CD4-positive, alpha-beta memory T cell (primary cell): ENCODE results near the gene CLCC1. TPM values are rescaled to one million over a fixed set of nuclear protein-coding genes. Genes with fewer than 3 reads are reported as not detected.
"Not testable (repeated sequence)": the region's sequence is repeated elsewhere in the genome, so short reads cannot be mapped to it uniquely, and the experiment has no call there.

Experiments
- CTCF ChIA-PET: fragments of 350-600 bp; sonication (Branson Sonifier 250); formaldehyde crosslinking; loops from one replicate; lab custom pipeline; 2021; ENCODE audit warnings: inconsistent platforms; ENCODE audit not compliant: partially characterized antibody; lab: Charles Lee
- POLR2A ChIA-PET: fragments of 350-600 bp; sonication (Branson Sonifier 250); formaldehyde crosslinking; loops from one replicate; lab custom pipeline; 2021; ENCODE audit not compliant: partially characterized antibody; lab: Charles Lee
- DNase-seq, 5 donors: peaks; one replicate each; pipeline versions ENCODE4 v3.0.0 to v3.0.0-alpha.2; 2020 to 2022; ENCODE audit warnings: mixed read lengths in 1 of 5
- H3K27ac ChIP-seq: one replicate; pipeline ENCODE4 v1.7.0; 2013; ENCODE audit warnings: low read depth, low read length
- H3K27me3 ChIP-seq: 2 replicates; pipeline ENCODE4 v1.7.0; 2013; ENCODE audit warnings: mild to moderate bottlenecking, low read length, moderate library complexity; ENCODE audit not compliant: insufficient read depth
- H3K36me3 ChIP-seq: 2 replicates; pipeline ENCODE4 v1.7.0; 2013; ENCODE audit warnings: mild to moderate bottlenecking, low read length, moderate library complexity; ENCODE audit not compliant: insufficient read depth
- H3K4me1 ChIP-seq: 2 replicates; pipeline ENCODE4 v1.7.0; 2013; ENCODE audit warnings: mild to moderate bottlenecking, low read length, moderate library complexity; ENCODE audit not compliant: insufficient read depth
- H3K4me3 ChIP-seq, 2 donors: one replicate each; pipeline ENCODE4 v1.7.0; 2013; ENCODE audit warnings: low read length in 2 of 2, mild to moderate bottlenecking in 1 of 2
- H3K9me3 ChIP-seq, 2 donors: one replicate each; pipeline ENCODE4 v1.7.0; 2013; ENCODE audit warnings: low read length in 2 of 2, control low read depth in 1 of 2; ENCODE audit not compliant: control insufficient read depth in 1 of 2
- H3K27ac Mint-ChIP-seq, 7 donors: one replicate each; pipeline ENCODE4 v1.8.0; 2020 to 2021; ENCODE audit warnings: mixed read lengths in 7 of 7, mild to moderate bottlenecking in 6 of 7, inconsistent platforms in 3 of 7, moderate library complexity in 3 of 7
- H3K27me3 Mint-ChIP-seq, 2 donors: one replicate each; pipeline ENCODE4 v1.8.0; 2020 to 2021; ENCODE audit warnings: mixed read lengths in 2 of 2
- H3K36me3 Mint-ChIP-seq, 2 donors: one replicate each; pipeline ENCODE4 v1.8.0; 2020 to 2021; ENCODE audit warnings: mixed read lengths in 2 of 2, inconsistent platforms in 1 of 2, mild to moderate bottlenecking in 1 of 2
- H3K4me1 Mint-ChIP-seq, 4 donors: one replicate each; pipeline ENCODE4 v1.8.0; 2020 to 2021; ENCODE audit warnings: mixed read lengths in 4 of 4, mild to moderate bottlenecking in 1 of 4
- H3K4me3 Mint-ChIP-seq, 8 donors: one replicate each; pipeline ENCODE4 v1.8.0; 2020 to 2021; ENCODE audit warnings: mixed read lengths in 8 of 8, mild to moderate bottlenecking in 7 of 8, moderate library complexity in 6 of 8, inconsistent platforms in 3 of 8
- H3K9me3 Mint-ChIP-seq, 8 donors: one replicate each; pipeline ENCODE4 v1.8.0; 2020 to 2021; ENCODE audit warnings: mixed read lengths in 8 of 8, mild to moderate bottlenecking in 5 of 8, inconsistent platforms in 3 of 8, moderate library complexity in 1 of 8
- intact Hi-C: fragments of 100-400 bp; cut with micrococcal nuclease; formaldehyde crosslinking; loops from one replicate; pipeline ENCODE4 v1.15.1; 2023
- polyA plus RNA-seq, 2 donors: library from polyadenylated mRNA; unstranded; fragments of 300-500 nt; fragmentation: Illumina TruSeq; gene quantifications; one replicate each; pipeline ENCODE4 v1.2.3, GENCODE V29; 2021
- total RNA-seq, 2 experiments: library from RNA; stranded (reverse); gene quantifications; one replicate each; pipeline ENCODE4 v1.2.3, GENCODE V29; 2021

The CLCC1 gene
- total and polyA plus RNA-seq, 4 experiments from 2014 or later = 15.4 to 31.6 (median 23.4) TPM

GRCh38 chr1:108927565-108927964 lies 35.7 kb downstream of the CLCC1 start:
- peaks cover 26 to 42% of the 10 kb centered on the region in 2 donors for H3K36me3 Mint-ChIP-seq
- intact Hi-C loops, H3K27ac ChIP-seq, H3K4me1 Mint-ChIP-seq, H3K27ac Mint-ChIP-seq, H3K9me3 Mint-ChIP-seq, H3K4me3 ChIP-seq, H3K27me3 Mint-ChIP-seq, DNase-seq, H3K4me1 ChIP-seq, H3K9me3 ChIP-seq, POLR2A ChIA-PET, CTCF ChIA-PET, H3K27me3 ChIP-seq, H3K4me3 Mint-ChIP-seq: not testable (repeated sequence)
- H3K36me3 ChIP-seq = peaks cover 11% of the 10 kb centered on the region

GRCh38 chr1:108925920-108926319 lies 37.4 kb downstream of the CLCC1 start:
- CTCF ChIA-PET = no interaction called here
- H3K36me3 Mint-ChIP-seq = peaks cover 18 to 28% of the 10 kb centered on the region in 2 donors

GRCh38 chr1:108916788-108917187 lies 46.5 kb downstream of the CLCC1 start:
- Mint-ChIP-seq H3K4me3 (no peak overlapping the region), H3K27ac (no peak overlapping the region), H3K27me3 (no peaks in the 10 kb centered on the region), H3K9me3 (no peaks in the 10 kb centered on the region), H3K36me3 (no peaks in the 10 kb centered on the region), H3K4me1 (no peaks in the 10 kb centered on the region)
- no peak for DNase-seq
- H3K27ac ChIP-seq = no peak overlapping the region
- ChIA-PET POLR2A (no interaction called here), CTCF (interaction anchor here (0.8 kb wide), 1 partner anchor 19 kb away, joined by 3 read pairs; no protein-coding TSS in a partner anchor)
- no peak overlapping the region for H3K4me3 ChIP-seq
- no peaks in the 10 kb centered on the region for H3K27me3 ChIP-seq
- H3K4me1 ChIP-seq = no peaks in the 10 kb centered on the region
- no peaks in the 10 kb centered on the region for H3K9me3 ChIP-seq
- intact Hi-C loops = no loop called here
- no peaks in the 10 kb centered on the region for H3K36me3 ChIP-seq

More at GRCh38 chr1:108925920-108926319, 37.4 kb downstream of the CLCC1 start:
- no peaks in the 10 kb centered on the region for H3K9me3 Mint-ChIP-seq
- Histone ChIP-seq H3K27me3 (no peaks in the 10 kb centered on the region), H3K4me1 (no peaks in the 10 kb centered on the region), H3K4me3 (no peak overlapping the region), H3K36me3 (peaks cover 11% of the 10 kb centered on the region), H3K9me3 (no peaks in the 10 kb centered on the region), H3K27ac (no peak overlapping the region)
- H3K4me1 Mint-ChIP-seq = no peaks in the 10 kb centered on the region
- POLR2A ChIA-PET = no interaction called here
- DNase-seq = no peak
- H3K4me3 Mint-ChIP-seq = no peak overlapping the region
- H3K27ac Mint-ChIP-seq = no peak overlapping the region
- intact Hi-C loops = no loop called here
- no peaks in the 10 kb centered on the region for H3K27me3 Mint-ChIP-seq

Other genes with a start within 250 kb of the CLCC1 start
- gene STXBP3, start 216.8 kb downstream of the CLCC1 start, total RNA-seq = 10 to 100 TPM; 90.9 to 92.5 TPM
- 10 to 100 TPM; 69.0 to 74.1 TPM for gene STXBP3, start 216.8 kb downstream of the CLCC1 start, polyA plus RNA-seq
- not detected for gene AKNAD1, start 106.4 kb downstream of the CLCC1 start, total RNA-seq
- gene AKNAD1, start 106.4 kb downstream of the CLCC1 start, polyA plus RNA-seq = not detected
- 1 to 10 TPM; 1.4 to 1.8 TPM for gene GPSM2, start 86.5 kb downstream of the CLCC1 start, total RNA-seq
- 1 to 10 TPM in 1 of 2 donors, under 1 TPM in 1; 0.55 to 1.2 TPM for gene GPSM2, start 86.5 kb downstream of the CLCC1 start, polyA plus RNA-seq
- 10 to 100 TPM; 14.0 to 14.1 TPM for gene WDR47, start 78.6 kb upstream of the CLCC1 start, total RNA-seq
- 1 to 10 TPM; 6.3 to 7.5 TPM for gene WDR47, start 78.6 kb upstream of the CLCC1 start, polyA plus RNA-seq
- 10 to 100 TPM; 12.5 to 14.6 TPM for gene TAF13, start 112.5 kb upstream of the CLCC1 start, total RNA-seq
- gene TAF13, start 112.5 kb upstream of the CLCC1 start, polyA plus RNA-seq = 1 to 10 TPM in 1 of 2 donors, under 1 TPM in 1; 0.68 to 1.3 TPM
- gene TMEM167B, start 127.3 kb upstream of the CLCC1 start, total RNA-seq = 10 to 100 TPM; 42.9 to 47.9 TPM
- 10 to 100 TPM; 38.8 to 41.5 TPM for gene TMEM167B, start 127.3 kb upstream of the CLCC1 start, polyA plus RNA-seq
- 10 to 100 TPM; 13.7 to 15.4 TPM for gene ELAPOR1, start 150.6 kb upstream of the CLCC1 start, total RNA-seq
- 10 to 100 TPM; 15.0 to 17.8 TPM for gene ELAPOR1, start 150.6 kb upstream of the CLCC1 start, polyA plus RNA-seq